B cell (primary cell): ENCODE results near the gene APOL2. TPM values are rescaled to one million over a fixed set of nuclear protein-coding genes. Genes with fewer than 3 reads are reported as not detected.

ENCODE experiments used
- ATAC-seq: fragments of 200-7000 bp; cut with Tn5 transposase; one replicate; pipeline ENCODE4 v1.10.0; 2021; ENCODE audit warnings: low read depth, mild to moderate bottlenecking, moderate number of reproducible peaks, moderate library complexity
- CTCF ChIA-PET: fragments of 350-600 bp; sonication (Branson Sonifier 250); formaldehyde crosslinking; loops from one replicate; lab custom pipeline; 2021; ENCODE audit warnings: antibody characterized with exemption, inconsistent platforms; lab: Charles Lee
- POLR2A ChIA-PET: fragments of 350-600 bp; sonication (Branson Sonifier 250); formaldehyde crosslinking; loops from one replicate; lab custom pipeline; 2021; ENCODE audit warnings: antibody characterized with exemption; lab: Charles Lee
- DNase-seq: peaks from one replicate; pipeline ENCODE4 v3.0.0; 2013
- H2AFZ ChIP-seq: 2 replicates; pipeline ENCODE4 v1.6.1; 2012; ENCODE audit warnings: mild to moderate bottlenecking, low read depth, low read length; ENCODE audit not compliant: insufficient read depth, poor library complexity, severe bottlenecking
- H3K27ac ChIP-seq, 2 donors: 1 replicate in 1 of 2; 2 replicates in 1 of 2; pipeline ENCODE4 v1.5.1; 2012 to 2013; ENCODE audit warnings: low read length in 2 of 2, mild to moderate bottlenecking in 2 of 2, moderate library complexity in 1 of 2
- H3K27me3 ChIP-seq, 4 experiments: fragments of 200-600 bp in 1 of 4; sonication (generic) in 1 of 4; replicated peaks in 1 of 4; 1 replicate in 2 of 4; 2 replicates in 2 of 4; pipeline versions ENCODE4 v1.6.1 to v1.7.0; 2013 to 2016; ENCODE audit warnings: low read length in 3 of 4, mild to moderate bottlenecking in 2 of 4, mixed read lengths in 1 of 4, moderate library complexity in 1 of 4; ENCODE audit not compliant: insufficient read depth in 4 of 4, control insufficient read depth in 3 of 4; ENCODE audit errors: control extremely low read depth in 1 of 4
- H3K36me3 ChIP-seq, 2 experiments: replicated peaks in 1 of 2; 1 replicate in 1 of 2; 2 replicates in 1 of 2; pipeline versions ENCODE4 v1.6.1 to v1.7.1; 2013; ENCODE audit warnings: low read length in 1 of 2; ENCODE audit not compliant: insufficient read depth in 2 of 2, control insufficient read depth in 1 of 2; ENCODE audit errors: control extremely low read depth in 1 of 2, extremely low read depth in 1 of 2
- H3K4me1 ChIP-seq, 2 donors: fragments of 200-600 bp in 1 of 2; sonication (generic) in 1 of 2; 1 replicate in 1 of 2; 2 replicates in 1 of 2; pipeline versions ENCODE4 v1.5.1 to v1.6.1; 2013 to 2017; ENCODE audit warnings: low read length in 2 of 2; ENCODE audit not compliant: control insufficient read depth in 2 of 2, insufficient read depth in 2 of 2
- H3K4me2 ChIP-seq: replicated peaks from 2 replicates; pipeline ENCODE3; 2012; ENCODE audit warnings: mild to moderate bottlenecking, low read depth, low read length; ENCODE audit not compliant: poor library complexity, severe bottlenecking
- H3K4me3 ChIP-seq, 5 experiments: fragments of 200-600 bp in 1 of 5; sonication (generic) in 1 of 5; 1 replicate in 3 of 5; 2 replicates in 2 of 5; pipeline versions ENCODE4 v1.5.1 to v1.7.0; 2011 to 2016; ENCODE audit warnings: low read length in 4 of 5, mild to moderate bottlenecking in 4 of 5, low read depth in 2 of 5, control low read depth in 1 of 5, moderate library complexity in 1 of 5; ENCODE audit not compliant: insufficient read depth in 1 of 5; ENCODE audit errors: control extremely low read depth in 1 of 5, extremely low read depth in 1 of 5
- H3K79me2 ChIP-seq: fragments of 200-600 bp; sonication (generic); one replicate; pipeline ENCODE4 v1.6.0; 2016; ENCODE audit warnings: low read length; ENCODE audit not compliant: control insufficient read depth, insufficient read depth
- H3K9ac ChIP-seq: fragments of 200-600 bp; sonication (generic); 2 replicates; pipeline ENCODE4 v1.6.1; 2017; ENCODE audit warnings: mild to moderate bottlenecking, low read length, moderate library complexity
- H3K9me3 ChIP-seq, 3 donors: one replicate each; pipeline versions ENCODE4 v1.6.1 to v1.7.1; 2013; ENCODE audit warnings: low read length in 2 of 3; ENCODE audit not compliant: control insufficient read depth in 2 of 3, insufficient read depth in 1 of 3; ENCODE audit errors: control extremely low read depth in 1 of 3
- H4K20me1 ChIP-seq: 2 replicates; pipeline ENCODE4 v1.6.0; 2012; ENCODE audit warnings: mild to moderate bottlenecking, low read length; ENCODE audit not compliant: insufficient read depth, control insufficient read depth, poor library complexity, severe bottlenecking
- H3K27ac Mint-ChIP-seq: one replicate; pipeline ENCODE4 v1.8.0; 2021; ENCODE audit warnings: mixed read lengths
- H3K27me3 Mint-ChIP-seq: one replicate; pipeline ENCODE4 v1.8.0; 2021; ENCODE audit warnings: mixed read lengths
- H3K4me1 Mint-ChIP-seq: one replicate; pipeline ENCODE4 v1.8.0; 2021; ENCODE audit warnings: mixed read lengths
- H3K4me3 Mint-ChIP-seq: one replicate; pipeline ENCODE4 v1.8.0; 2021; ENCODE audit warnings: mixed read lengths
- H3K9me3 Mint-ChIP-seq: one replicate; pipeline ENCODE4 v1.8.0; 2022; ENCODE audit warnings: mixed read lengths; ENCODE audit not compliant: insufficient read depth
- CTCF ChIP-seq: fragments of 200-600 bp; IDR thresholded peaks from one replicate; pipeline ENCODE4 v1.8.0; 2022; ENCODE audit warnings: antibody characterized with exemption, mild to moderate bottlenecking
- EZH2 ChIP-seq: IDR thresholded peaks from 2 replicates; pipeline ENCODE4 v1.6.1; 2012; ENCODE audit warnings: borderline replicate concordance, low read depth, mild to moderate bottlenecking, moderate library complexity, low read length; ENCODE audit not compliant: insufficient read depth, poor library complexity, severe bottlenecking
- WGBS: methylation state at CpG from one replicate; pipeline ENCODE4 v1.1.5; 2013; ENCODE audit warnings: missing lambda C conversion rate; ENCODE audit not compliant: insufficient coverage; 5-methylcytosine and 5-hydroxymethylcytosine counted together
- intact Hi-C: fragments of 100-400 bp; cut with micrococcal nuclease; formaldehyde crosslinking; loops from one replicate; pipeline ENCODE4 v1.10.0; 2022
- polyA plus RNA-seq: library from polyadenylated mRNA; depleted of rRNA; stranded (reverse); fragments of >200 nt; gene quantifications from 2 replicates; pipeline ENCODE4 v1.2.3, GENCODE V29; 2012
- total RNA-seq, 2 donors: library from RNA; stranded (reverse); fragments of 120-200 nt in 1 of 2; gene quantifications; 1 replicate in 1 of 2; 2 replicates in 1 of 2; pipeline versions ENCODE4 v1.2.3 to v1.2.4, GENCODE V29; 2013 to 2022

APOL2 gene
- total and polyA plus RNA-seq, 2 donors (not counting 1 experiment from before 2014, with no cell fraction given) = 29.4 to 60.6 TPM

- Histone ChIP-seq H3K27me3 (peaks cover 0 to 4% (median 0%) of the 10 kb centered on the region in 4 experiments), H3K4me1 (no peaks in the 10 kb centered on the region), H3K36me3 (peaks cover 3 to 19% of the 10 kb centered on the region in 2 experiments), H3K9ac (no peak overlapping the region), H3K9me3 (no peaks in the 10 kb centered on the region), H3K4me2 (no peak overlapping the region), H3K4me3 (no peak overlapping the region), H3K79me2 (no peaks in the 10 kb centered on the region), H3K27ac (no peak overlapping the region), H2AFZ (no peak overlapping the region), H4K20me1 (no peaks in the 10 kb centered on the region)
- intact Hi-C loops = loop anchor here (5.0 kb wide), 1 partner anchor 77 kb away; no protein-coding TSS in a partner anchor
- Mint-ChIP-seq H3K27me3 (peaks cover 5% of the 10 kb centered on the region), H3K27ac (no peak overlapping the region), H3K4me1 (peaks cover 5% of the 10 kb centered on the region), H3K9me3 (no peaks in the 10 kb centered on the region), H3K4me3 (no peak overlapping the region)
- TF ChIP-seq EZH2 = no peak
- TF ChIP-seq CTCF = no peak
- no peak for DNase-seq
- POLR2A ChIA-PET = no interaction called here
- CTCF ChIA-PET = no interaction called here
- 100% methylated on average over 4 of the region's 4 CpGs for WGBS
- no peak for ATAC-seq
Observed at GRCh38 chr22:36224245-36224644, 15.1 kb downstream of the APOL2 start.

GRCh38 chr22:36223504-36223903 is 15.8 kb downstream of the APOL2 start:
- CTCF ChIA-PET = no interaction called here
- Mint-ChIP-seq H3K9me3 (no peaks in the 10 kb centered on the region), H3K4me1 (peaks cover 5% of the 10 kb centered on the region), H3K4me3 (no peak overlapping the region), H3K27me3 (peaks cover 12% of the 10 kb centered on the region), H3K27ac (no peak overlapping the region)
- Histone ChIP-seq H3K9me3 (no peaks in the 10 kb centered on the region), H4K20me1 (no peaks in the 10 kb centered on the region), H3K27me3 (peaks cover 0 to 4% (median 0%) of the 10 kb centered on the region in 4 experiments), H3K4me2 (no peak overlapping the region), H3K27ac (no peak overlapping the region), H3K4me1 (no peaks in the 10 kb centered on the region), H3K9ac (no peak overlapping the region), H3K36me3 (peaks cover 3 to 16% of the 10 kb centered on the region in 2 experiments), H3K4me3 (no peak overlapping the region), H2AFZ (no peak overlapping the region), H3K79me2 (no peaks in the 10 kb centered on the region)
- intact Hi-C loops = loop anchor here (5.0 kb wide), 1 partner anchor 76 kb away; no protein-coding TSS in a partner anchor
- TF ChIP-seq EZH2 (no peak), CTCF (no peak)
- no peak for DNase-seq
- POLR2A ChIA-PET = no interaction called here
- ATAC-seq = no peak
- 92% methylated on average over 7 of the region's 8 CpGs for WGBS
